GM19099 (cell line): ENCODE measurements around the gene DLX1.

Experiments used
- POLR2A ChIP-seq: IDR thresholded peaks from 3 replicates; pipeline ENCODE4 v1.6.1; 2011; ENCODE audit warnings: low read depth; ENCODE audit not compliant: insufficient read length; ENCODE audit errors: extremely low read depth

Gene DLX1

GRCh38 chr2:172109256-172109987 is 24.1 kb downstream of the DLX1 start:
- no peak for TF ChIP-seq POLR2A

- no peak for TF ChIP-seq POLR2A
These were observed 24.9 kb downstream of the DLX1 start for GRCh38 chr2:172109988-172110811.

- TF ChIP-seq POLR2A: no peak
These were observed 28.3 kb downstream of the DLX1 start for GRCh38 chr2:172113617-172114016.

- no peak for TF ChIP-seq POLR2A
These were observed 29.3 kb downstream of the DLX1 start for GRCh38 chr2:172114579-172114978.

GRCh38 chr2:172116107-172116506 is 30.8 kb downstream of the DLX1 start:
- no peak for TF ChIP-seq POLR2A

- no peak for TF ChIP-seq POLR2A
These were observed 33.8 kb downstream of the DLX1 start for GRCh38 chr2:172119089-172119488.

GRCh38 chr2:172120118-172120517 is 34.8 kb downstream of the DLX1 start:
- TF ChIP-seq POLR2A: no peak

GRCh38 chr2:172128484-172128883 is 43.2 kb downstream of the DLX1 start:
- TF ChIP-seq POLR2A: no peak

- TF ChIP-seq POLR2A: no peak
These were observed 44.1 kb downstream of the DLX1 start for GRCh38 chr2:172129404-172129803.

GRCh38 chr2:172131713-172132555 is 46.6 kb downstream of the DLX1 start:
- TF ChIP-seq POLR2A: no peak

- TF ChIP-seq POLR2A: no peak
These were observed 49.0 kb downstream of the DLX1 start for GRCh38 chr2:172134270-172134669.

- no peak for TF ChIP-seq POLR2A
These were observed 50.1 kb downstream of the DLX1 start for GRCh38 chr2:172135446-172135845.

- TF ChIP-seq POLR2A: no peak
These were observed 51.8 kb downstream of the DLX1 start for GRCh38 chr2:172137109-172137508.

GRCh38 chr2:172137943-172138342 is 52.6 kb downstream of the DLX1 start:
- TF ChIP-seq POLR2A: no peak
